HG02678 (cell line): ENCODE results near the gene MEAK7.
A peak's percentile ranks its signal among the peaks of the same experiment; 100 is the strongest.

Experiments
- ATAC-seq: cut with Tn5 transposase; IDR thresholded peaks from one replicate; pipeline ENCODE4 v1.9.1; 2021; ENCODE audit warnings: mild to moderate bottlenecking, moderate library complexity; ENCODE audit not compliant: unreplicated experiment

The MEAK7 gene

GRCh38 chr16:84504420-84505248, at the start of gene MEAK7:
TSS of gene MEAK7 (minus strand) at chr16:84504659. CDS start at chr16:84498086, 6,573 bp downstream.
- peak; percentile 97 for ATAC-seq

- no peak for ATAC-seq
These were observed 49.5 kb upstream of the MEAK7 start for GRCh38 chr16:84553873-84554399.

DNA sequence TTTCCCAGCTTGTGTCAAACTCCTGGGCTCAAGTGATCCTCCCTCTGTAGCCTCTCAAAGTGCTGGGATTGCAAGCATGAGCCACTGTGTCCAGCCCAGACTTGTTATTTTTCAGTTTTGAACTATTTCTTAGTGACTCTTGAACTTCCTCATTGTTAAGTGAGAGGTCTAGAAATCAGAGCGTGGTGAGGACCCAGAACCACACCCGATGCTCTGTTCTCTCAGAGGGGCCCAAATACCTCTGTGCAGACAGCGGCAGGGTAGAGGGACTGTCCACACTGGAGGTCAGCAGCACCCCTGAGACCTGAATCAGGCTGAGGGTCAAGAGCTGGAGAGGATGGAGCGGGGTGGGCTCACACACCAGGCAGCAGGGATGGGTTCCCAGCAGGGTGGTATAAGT, 47.7 kb upstream of the MEAK7 start:
- ATAC-seq = no peak

DNA sequence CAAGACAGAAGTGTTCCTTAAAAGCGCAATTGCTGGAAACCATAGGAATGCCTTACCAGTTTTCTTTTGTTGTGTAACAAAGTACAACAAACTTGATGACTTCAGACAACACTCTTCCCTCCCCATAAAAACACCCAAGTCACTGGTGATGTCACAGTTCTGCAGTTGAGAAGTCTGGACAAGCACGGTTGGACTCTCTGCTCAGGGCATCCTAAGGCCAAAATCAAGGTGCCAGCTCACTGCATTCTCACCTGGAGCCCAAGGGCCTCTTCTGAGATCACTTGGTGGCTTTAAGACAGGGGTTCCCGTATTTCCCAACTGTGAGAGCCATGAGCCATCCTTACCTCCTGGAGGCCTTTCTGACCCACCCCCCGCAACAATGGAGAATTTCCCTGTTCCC, 45.6 kb upstream of the MEAK7 start:
- no peak for ATAC-seq

- ATAC-seq = no peak
These were observed 44.7 kb upstream of the MEAK7 start for GRCh38 chr16:84548971-84549844.

- no peak for ATAC-seq
These were observed 44.0 kb upstream of the MEAK7 start for GRCh38 chr16:84548508-84548907.

- no peak for ATAC-seq
These were observed 43.1 kb upstream of the MEAK7 start for GRCh38 chr16:84547546-84548061.

DNA sequence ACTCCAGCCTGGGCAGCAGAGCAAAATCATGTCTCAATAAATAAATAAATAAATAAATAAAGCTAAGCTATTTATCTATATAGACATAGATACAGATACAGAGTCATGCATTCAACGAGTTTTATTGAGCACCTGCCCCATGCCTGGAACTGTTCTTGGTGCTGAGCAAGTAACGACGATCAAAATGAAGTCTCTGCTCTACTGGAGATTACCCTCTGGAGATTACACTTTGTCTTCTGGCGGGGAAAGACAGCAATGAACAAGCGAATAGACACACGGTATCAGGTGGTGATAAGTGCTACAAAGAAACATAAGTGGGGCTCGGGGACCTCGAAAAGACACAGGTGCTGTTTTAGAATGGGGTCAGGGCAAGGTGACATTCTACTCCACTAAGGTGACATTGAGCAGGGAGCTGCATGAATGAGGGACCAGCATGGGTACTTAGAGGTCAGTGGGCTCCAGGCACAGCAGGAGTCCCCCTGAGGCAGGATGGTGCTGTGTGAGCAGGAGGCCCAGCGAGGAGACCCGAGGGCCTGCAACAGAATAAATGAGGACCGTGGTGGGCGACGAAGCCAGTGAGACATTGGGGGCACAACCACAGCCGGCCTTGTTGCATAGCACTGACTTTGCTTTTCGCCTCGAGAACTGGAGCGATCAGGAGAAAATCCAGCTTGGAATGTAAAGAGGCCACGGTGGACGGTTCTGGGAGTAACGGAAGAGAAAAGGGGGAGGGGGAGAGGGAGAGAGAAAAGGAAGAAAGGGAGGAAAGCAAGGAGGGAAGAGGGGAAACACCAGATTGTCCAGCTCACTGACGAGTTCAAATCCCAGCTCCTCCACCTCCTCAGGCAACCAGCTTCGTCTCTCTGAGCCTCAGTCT, 42.4 kb upstream of the MEAK7 start:
- ATAC-seq = no peak

GRCh38 chr16:84545114-84545737, 40.8 kb upstream of the MEAK7 start:
- no peak for ATAC-seq

- ATAC-seq = no peak
These were observed 39.7 kb upstream of the MEAK7 start for GRCh38 chr16:84544031-84544773.

DNA sequence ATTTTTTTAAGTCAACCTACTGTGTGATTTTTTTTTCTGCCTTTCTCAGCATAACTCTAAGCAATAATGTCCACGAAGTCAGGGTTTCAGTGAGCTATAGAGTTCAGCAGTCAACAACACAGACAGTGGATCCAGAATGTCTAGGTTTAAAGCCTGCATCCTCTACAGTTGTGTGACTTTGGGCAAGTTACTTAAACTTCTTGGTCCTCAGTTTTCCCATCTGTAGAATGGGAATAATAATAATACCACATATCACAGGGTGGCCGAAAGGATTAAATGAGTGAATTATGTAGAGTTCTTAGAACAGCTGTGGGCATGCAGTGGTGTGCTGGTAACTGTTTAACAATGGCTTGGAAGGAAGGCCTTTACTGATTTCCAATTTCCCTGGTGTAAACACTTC, 38.8 kb upstream of the MEAK7 start:
- ATAC-seq = no peak

DNA sequence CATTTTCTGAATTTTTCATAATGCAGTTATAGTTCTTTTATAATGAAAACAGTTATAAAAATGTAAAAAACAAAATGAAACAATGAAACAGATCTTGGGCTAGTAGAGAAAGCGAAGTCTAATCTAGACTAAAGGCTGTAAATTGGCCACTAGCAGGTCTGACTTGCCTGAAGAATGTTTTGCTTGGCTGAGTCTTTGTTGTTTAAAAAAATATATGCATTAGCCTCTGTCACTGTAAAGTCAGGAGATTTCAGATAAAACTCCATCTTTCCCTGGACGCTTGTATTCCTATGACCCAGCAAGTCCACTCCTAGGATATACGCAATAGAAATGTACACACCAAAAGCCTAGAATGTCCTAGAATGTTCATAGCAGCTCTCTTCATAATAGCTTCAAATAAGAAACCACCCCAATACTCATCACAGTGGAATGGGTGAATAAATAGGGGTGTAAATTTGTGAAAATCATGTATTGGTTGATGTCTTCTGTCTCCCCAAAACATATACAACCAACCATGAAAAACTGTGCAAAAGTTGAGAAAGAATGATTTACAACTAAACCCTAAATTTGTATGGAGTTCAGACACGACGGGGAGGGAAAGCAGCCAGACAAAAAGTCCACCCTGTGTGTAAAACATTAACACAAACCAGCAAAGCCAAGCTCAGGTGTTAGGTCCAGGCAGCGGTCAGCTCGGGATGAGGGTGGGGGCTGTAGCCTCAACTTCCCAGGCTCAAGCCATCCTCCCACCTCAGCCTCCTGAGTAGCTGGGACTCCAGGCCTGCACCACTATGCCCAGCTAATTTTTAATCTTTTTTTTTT, 37.7 kb upstream of the MEAK7 start:
- ATAC-seq = no peak

- no peak for ATAC-seq
These were observed 35.7 kb upstream of the MEAK7 start for GRCh38 chr16:84540194-84540593.

- ATAC-seq = no peak
These were observed 33.9 kb upstream of the MEAK7 start for GRCh38 chr16:84538222-84538840.

DNA sequence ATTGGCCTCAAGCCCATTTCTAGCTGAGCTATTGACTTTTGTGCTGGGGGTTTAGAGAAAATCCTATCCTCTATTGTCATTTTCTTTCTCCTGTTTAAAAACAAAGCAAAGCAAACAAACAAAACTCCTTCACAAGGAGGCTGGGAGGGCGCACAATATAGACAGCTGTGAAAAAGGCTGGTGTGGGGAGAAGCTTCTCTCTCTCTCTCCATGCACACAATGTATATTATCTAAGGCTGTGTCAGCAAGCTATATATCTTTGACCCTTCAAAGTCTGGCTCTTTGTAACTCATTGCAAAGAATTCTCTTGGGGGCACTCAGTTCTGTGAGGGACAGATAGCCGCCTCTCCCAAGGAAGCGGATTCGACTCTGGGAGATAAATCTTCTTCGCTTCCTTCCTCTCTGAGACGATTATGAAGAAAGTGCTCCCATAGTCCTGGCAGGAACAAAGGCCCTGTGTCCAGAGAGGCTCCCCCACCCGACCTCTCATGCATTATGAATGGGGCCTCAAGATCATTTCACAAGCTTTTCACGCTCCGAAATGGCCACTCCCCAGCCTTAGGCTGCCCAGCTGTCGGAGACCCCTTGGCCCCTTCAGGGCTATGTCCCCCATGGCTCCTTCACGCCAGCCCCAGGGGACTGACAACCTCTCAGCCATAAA, 33.2 kb upstream of the MEAK7 start:
- no peak for ATAC-seq

GRCh38 chr16:84535851-84536250, 31.4 kb upstream of the MEAK7 start:
- ATAC-seq = no peak

GRCh38 chr16:84535408-84535807, 30.9 kb upstream of the MEAK7 start:
- ATAC-seq = no peak

GRCh38 chr16:84534815-84535214, 30.4 kb upstream of the MEAK7 start:
- no peak for ATAC-seq
